OCI-LY7 (cell line): Measurements from ENCODE around the gene RMDN2.

Experiments used
- CTCF ChIP-seq: fragments of 200-600 bp; sonication (generic); conservative IDR thresholded peaks from 2 replicates; pipeline ENCODE4 v1.5.1; 2014; ENCODE audit warnings: mild to moderate bottlenecking, antibody characterized with exemption, low read length, moderate library complexity, mixed read lengths
- EZH2phosphoT487 ChIP-seq: fragments of 200-600 bp; sonication (generic); IDR thresholded peaks from 2 replicates; pipeline ENCODE4 v1.6.1; 2018; ENCODE audit warnings: low read depth, borderline replicate concordance, mild to moderate bottlenecking, mixed run types, antibody characterized with exemption, low read length, moderate library complexity, mixed read lengths

DNA sequence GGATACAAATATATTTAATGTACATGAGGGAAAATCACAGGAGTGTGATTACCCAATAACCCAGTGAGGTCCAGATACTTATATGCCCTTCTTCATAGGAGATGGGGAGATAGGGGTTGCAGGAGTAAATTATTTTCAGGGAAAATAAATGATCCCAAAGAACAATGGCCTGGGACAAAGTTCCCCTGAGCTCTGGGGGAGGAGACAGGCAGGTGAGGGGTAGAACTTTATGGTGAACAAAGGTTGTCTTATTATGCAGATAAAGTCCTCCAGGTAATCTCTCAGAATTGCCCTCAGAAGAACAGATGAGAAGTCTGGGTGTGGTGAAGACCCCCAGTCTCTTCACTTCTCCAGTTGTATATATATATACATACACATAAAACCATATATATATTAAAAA is 22.1 kb upstream of the RMDN2 start:
- TF ChIP-seq CTCF (no peak), EZH2phosphoT487 (no peak)
